Measurements from ENCODE around the gene FRAS1.

Gene FRAS1

GRCh38 chr4:78362310-78362709 lies 305.2 kb downstream of the FRAS1 start:
- DNase-seq (ENCODE audit: low read depth in 2 of 2) = no peak

DNA sequence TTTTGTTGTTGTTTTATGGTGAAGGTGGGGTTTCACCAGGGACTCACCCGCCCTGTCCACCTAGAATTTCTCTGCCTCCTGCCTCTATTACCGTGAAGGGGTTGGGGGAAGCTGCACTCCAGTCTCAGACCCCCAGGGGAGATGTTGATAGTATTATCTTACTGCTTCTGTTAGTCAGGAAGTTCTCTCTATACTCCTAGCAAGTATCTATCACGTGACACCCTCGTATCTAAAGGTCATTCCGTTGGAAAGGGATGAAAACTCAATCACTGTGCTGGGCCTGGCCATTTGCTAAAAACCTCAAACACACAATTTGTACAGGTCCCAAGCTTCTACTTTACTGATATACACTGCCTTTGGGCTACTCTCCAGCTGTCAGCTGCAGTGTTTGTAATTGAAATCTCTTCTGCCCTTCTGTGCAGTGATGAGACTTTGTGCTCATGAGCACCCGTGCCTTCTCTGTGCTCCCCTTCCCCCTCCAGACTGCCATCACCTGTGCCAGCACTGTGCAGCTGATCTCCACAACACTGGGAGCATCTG lies 306.0 kb downstream of the FRAS1 start:
- no peak for DNase-seq (ENCODE audit: low read depth in 2 of 2)

- DNase-seq (ENCODE audit: low read depth in 2 of 2) = no peak
Measured at GRCh38 chr4:78369679-78370078, 312.6 kb downstream of the FRAS1 start.

- DNase-seq (ENCODE audit: low read depth in 2 of 2) = no peak
Measured at GRCh38 chr4:78370631-78371372, 313.7 kb downstream of the FRAS1 start.

DNA sequence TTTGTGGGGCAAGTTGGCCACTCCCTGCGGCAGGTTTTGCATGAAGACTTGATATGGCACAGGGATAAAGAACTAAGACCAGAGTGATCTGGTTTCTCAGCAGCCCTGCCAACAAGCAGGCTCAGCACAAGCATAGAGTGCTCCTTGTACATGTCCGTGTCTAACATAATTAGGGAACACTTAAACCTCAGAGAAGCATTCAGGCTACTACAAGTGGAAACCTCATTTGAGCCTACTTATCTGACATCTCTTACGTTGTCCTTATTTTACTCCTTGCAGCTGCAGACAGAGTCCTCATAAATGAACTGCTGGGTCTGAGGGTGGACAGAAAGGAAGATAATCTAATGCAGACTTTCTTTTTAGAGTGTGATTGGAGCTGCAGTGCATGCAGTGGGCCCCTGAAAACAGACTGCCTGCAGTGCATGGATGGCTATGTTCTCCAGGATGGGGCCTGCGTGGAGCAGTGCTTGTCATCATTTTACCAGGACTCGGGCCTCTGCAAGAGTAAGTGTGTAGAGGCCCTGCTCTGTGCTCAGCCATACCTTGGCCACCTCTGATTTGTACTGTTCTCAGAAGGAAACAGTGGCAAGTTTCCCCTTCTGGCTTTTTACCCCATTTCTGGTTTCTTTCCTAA lies 315.3 kb downstream of the FRAS1 start:
- DNase-seq (ENCODE audit: low read depth in 2 of 2) = no peak

DNA sequence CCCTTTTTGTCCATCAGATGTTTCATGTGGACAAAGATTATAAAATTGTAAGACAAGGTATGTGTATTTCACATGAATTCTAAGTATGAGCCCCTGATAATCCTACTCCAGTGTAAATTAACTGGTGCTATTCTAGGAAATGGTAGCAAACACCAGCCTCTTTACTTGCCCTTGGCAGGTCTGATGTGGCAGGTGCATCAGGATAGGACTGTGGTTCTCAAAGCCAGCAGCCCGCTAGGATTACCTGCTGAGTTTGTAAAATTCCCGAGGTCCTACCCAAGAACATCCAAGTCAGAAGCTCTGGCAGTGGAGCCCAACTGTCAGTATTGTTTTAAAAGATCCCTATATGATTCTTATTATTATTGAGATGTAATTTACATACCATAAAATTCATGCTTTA lies 320.4 kb downstream of the FRAS1 start:
- no peak for DNase-seq (ENCODE audit: low read depth in 2 of 2)

DNA sequence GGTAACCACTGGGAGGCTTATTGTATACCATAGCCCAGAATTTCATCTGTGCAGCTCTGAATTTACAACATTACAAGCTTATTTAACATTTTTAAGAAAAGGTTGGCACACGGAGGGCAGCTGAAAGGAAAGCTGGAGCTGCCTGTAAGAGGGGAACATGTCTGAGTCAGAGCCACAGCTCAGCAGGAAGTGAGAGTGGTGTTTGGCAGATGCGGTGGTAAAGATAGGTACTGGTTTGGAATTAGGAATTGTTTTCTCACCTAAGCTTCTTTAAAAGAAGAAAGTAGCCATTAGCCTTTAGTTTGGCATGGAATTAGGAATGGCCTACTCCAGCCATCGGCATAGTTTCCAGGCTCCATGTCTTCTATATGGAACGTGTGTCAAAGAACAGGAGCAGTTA lies 321.9 kb downstream of the FRAS1 start:
- DNase-seq (ENCODE audit: low read depth in 2 of 2) = no peak

DNA sequence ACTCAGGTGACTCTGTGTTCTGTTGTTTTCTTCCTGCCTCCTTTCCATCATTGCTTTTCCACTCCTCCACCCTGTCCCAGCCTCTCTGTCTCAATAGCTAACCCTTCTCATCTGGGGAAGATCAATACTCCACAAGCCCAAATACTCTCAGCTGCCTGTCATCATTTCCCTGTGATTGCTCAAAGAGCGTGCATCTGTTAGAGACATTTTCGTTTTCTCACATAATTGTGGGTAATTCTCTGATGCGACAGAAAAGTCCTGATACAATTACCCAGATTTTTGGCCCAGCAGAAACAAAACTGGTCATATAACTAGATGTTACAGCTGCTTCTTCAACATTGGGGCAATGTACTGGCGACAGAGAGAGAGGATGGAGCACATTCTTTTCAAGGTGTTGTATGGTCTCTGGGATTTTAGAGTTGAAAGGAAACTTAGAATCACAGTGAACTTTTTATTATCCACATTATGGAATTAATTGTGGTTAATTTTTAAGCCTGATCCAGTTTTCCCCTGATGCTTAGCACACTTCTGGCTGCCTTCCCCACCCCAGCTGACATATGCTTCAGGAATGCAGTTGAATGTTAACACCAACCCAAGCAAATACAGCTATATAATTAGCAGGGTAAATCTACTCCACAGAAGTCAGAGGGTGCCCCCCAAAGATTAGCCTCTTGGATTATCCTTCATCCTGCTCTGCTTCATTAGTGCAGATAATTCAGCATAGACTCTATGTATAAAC lies 323.0 kb downstream of the FRAS1 start:
- DNase-seq (ENCODE audit: low read depth in 2 of 2) = no peak

GRCh38 chr4:78386679-78387078 lies 329.6 kb downstream of the FRAS1 start:
- DNase-seq (ENCODE audit: low read depth in 2 of 2) = no peak

GRCh38 chr4:78395642-78396041 lies 338.5 kb downstream of the FRAS1 start:
- DNase-seq (ENCODE audit: low read depth in 2 of 2) = no peak

DNA sequence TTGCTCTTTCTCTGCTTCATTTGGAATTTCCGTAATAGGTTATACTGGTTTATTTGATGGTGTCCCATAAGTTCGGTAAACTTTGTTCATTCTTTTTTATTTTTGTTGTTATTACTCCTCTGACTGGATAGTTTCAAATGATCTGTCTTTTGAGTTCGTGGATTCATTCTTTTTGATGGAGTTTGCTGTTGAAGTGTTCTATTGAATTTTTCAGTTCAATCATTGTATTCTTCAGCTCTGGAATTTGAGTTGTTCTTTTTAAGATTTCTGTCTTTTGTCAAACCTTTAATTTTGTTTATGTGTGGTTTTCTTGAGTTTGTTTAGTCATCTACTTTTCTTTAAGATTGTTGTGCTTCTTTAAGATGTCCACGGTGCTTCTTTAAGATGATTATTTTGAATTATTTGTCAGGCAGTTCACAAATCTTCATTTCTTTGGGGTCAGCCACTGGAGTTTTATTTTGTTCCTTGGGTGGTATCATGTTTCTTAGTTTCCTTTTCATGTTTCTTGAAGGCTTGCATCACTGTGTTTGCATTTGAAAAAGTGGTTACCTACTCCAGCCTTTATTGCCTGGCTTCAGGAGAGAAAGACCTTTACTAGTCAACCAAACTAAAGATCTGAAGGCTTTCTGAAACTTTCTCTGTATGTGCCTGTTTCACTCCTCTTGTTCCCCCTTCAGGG lies 339.6 kb downstream of the FRAS1 start:
- DNase-seq (ENCODE audit: low read depth in 2 of 2) = no peak

DNA sequence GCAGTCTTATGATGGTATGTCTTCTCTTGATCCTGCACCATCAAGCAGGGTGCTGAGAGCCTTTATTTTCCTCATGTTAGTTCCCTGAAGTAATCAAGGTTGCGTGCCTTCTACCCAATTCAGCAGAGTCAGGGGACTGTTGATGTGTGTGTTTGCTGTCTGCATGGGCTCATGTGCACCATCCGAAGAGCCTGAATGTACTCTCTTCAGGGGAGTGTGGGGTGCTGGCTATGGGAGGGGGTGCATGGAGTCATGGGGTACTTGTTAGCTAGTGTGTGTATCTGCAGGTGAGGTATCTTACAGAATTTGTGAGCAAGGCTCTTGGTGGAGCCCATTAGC lies 340.1 kb downstream of the FRAS1 start:
- no peak for DNase-seq (ENCODE audit: low read depth in 2 of 2)

- DNase-seq (ENCODE audit: low read depth in 2 of 2) = no peak
Measured at GRCh38 chr4:78409612-78410202, 352.6 kb downstream of the FRAS1 start.

DNA sequence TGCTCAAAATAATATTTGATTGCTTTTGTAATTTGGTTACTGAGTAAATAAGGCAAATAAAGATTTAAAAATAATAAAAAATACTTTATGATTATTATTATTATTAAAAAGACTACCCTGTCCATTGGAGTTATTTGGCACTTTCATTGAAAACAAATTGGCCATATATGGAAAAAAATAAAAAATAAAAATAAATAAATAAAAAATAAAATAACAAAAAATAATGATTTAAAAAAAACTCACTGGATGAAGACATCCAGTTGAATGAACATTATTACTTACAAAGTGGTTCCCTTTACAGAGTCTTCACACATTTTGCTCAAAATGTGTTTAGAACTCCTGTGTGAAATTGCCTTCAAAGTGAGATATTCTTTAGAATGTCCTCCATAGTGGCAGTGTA lies 353.1 kb downstream of the FRAS1 start:
- no peak for DNase-seq (ENCODE audit: low read depth in 2 of 2)

DNA sequence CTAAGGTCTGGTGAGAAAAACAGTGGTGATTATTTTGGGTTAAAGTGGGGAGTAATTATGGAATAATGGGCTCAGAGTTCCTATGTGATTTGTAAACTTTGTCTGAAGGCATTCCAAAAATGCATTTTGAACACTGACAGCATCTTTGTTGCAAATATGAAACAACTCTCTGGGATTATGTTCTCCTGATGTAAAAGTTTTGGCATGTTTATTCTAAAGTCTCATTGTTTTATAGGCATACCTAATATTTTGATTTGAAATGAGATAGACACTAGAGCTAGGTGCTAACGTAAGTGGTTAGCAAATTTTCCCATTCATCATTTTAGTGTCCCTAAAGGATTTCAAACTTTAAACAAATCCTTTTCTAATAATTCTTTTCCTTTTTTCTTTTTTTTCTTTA lies 353.6 kb downstream of the FRAS1 start:
- no peak for DNase-seq (ENCODE audit: low read depth in 2 of 2)

DNA sequence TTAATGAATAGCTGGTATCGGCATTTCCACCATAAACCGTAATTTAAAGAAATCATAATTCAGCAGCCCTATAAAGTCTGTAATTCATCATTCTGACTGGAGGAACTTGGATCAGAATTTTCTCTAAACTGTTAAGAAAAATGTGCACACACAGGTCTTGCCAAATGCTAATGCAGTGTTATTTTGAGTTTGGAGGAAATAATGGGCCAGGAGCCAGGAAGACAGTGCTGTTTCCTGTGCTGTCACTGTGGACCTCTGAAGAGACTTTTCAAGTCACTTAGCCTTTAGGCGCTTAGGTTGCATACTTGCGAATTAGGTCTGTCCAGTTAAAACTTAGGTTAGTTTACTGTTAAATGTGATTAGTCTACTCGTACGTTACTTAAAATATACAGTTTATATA lies 357.0 kb downstream of the FRAS1 start:
- no peak for DNase-seq (ENCODE audit: low read depth in 2 of 2)

- DNase-seq (ENCODE audit: low read depth in 2 of 2) = no peak
Measured at GRCh38 chr4:78417603-78418002, 360.5 kb downstream of the FRAS1 start.

- no peak for DNase-seq (ENCODE audit: low read depth in 2 of 2)
Measured at GRCh38 chr4:78418406-78418805, 361.3 kb downstream of the FRAS1 start.

DNA sequence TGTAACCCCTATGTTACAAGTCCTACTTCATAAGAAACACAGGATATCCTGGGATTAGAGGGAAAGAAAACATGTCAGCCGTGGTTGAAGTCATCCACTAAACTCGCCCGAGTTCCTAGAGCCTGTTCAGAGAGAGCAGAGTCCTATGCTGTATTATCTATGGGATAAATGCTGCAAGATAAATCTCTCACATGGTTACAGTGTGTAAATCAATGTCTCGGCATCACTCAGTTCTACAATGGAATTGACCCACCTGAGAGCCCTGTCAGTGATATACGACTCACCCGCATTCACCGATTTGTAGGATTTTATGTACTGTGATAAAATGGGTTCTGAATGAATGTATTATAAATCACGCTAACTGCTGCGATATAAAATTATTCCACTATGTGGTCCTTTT lies 366.7 kb downstream of the FRAS1 start:
- DNase-seq (ENCODE audit: low read depth in 2 of 2) = no peak

- no peak for DNase-seq (ENCODE audit: low read depth in 2 of 2)
Measured at GRCh38 chr4:78424461-78424860, 367.3 kb downstream of the FRAS1 start.

- no peak for DNase-seq (ENCODE audit: low read depth in 2 of 2)
Measured at GRCh38 chr4:78426972-78427371, 369.8 kb downstream of the FRAS1 start.

GRCh38 chr4:78428996-78429395 lies 371.9 kb downstream of the FRAS1 start:
- DNase-seq (ENCODE audit: low read depth in 2 of 2) = no peak

Data from stimulated activated CD8-positive, alpha-beta memory T cell treated with anti-CD3 and anti-CD28 coated beads, Interleukin-15, amount 100 ng/mL, for 48 hours (primary cell).